GM12891 (cell line): ENCODE measurements around the gene NDUFB11.

ENCODE experiments used
- POLR2A ChIP-seq: IDR thresholded peaks from 2 replicates; pipeline ENCODE4 v1.6.1; 2011; ENCODE audit warnings: low read depth, low read length, control low read depth
- POLR2AphosphoS5 ChIP-seq: IDR thresholded peaks from 2 replicates; pipeline ENCODE4 v1.6.1; 2011; ENCODE audit warnings: low read depth, low read length, control low read depth
- TAF1 ChIP-seq: IDR thresholded peaks from 2 replicates; pipeline ENCODE4 v1.6.1; 2011; ENCODE audit warnings: low read depth, low read length, control low read depth

GRCh38 chrX:47158781-47159180 lies 14.3 kb upstream of the NDUFB11 start:
- TF ChIP-seq POLR2A: no peak
- TF ChIP-seq POLR2AphosphoS5: no peak
- no peak for TF ChIP-seq TAF1
